PC-9 (cell line): ENCODE results near the gene KCTD7. TPM values are rescaled to one million over a fixed set of nuclear protein-coding genes. Genes with fewer than 3 reads are reported as not detected.
"Not testable (repeated sequence)": the region's sequence is repeated elsewhere in the genome, so short reads cannot be mapped to it uniquely, and the experiment has no call there.

ENCODE experiments used
- BruUV-seq: library from RNA; stranded (reverse); fragments of 400-500 nt; replicated peaks from 2 replicates; lab custom pipeline; 2021; lab: Mats Ljungman, UMichigan
- CTCF ChIA-PET: fragments of 300-600 bp; sonication (Branson Sonifier 250); formaldehyde crosslinking; loops from one replicate; lab custom pipeline; 2022; ENCODE audit warnings: antibody characterized with exemption; lab: Charles Lee
- POLR2A ChIA-PET: fragments of 300-600 bp; sonication (Branson Sonifier 250); formaldehyde crosslinking; loops from one replicate; lab custom pipeline; 2022; ENCODE audit warnings: antibody characterized with exemption; ENCODE audit not compliant: unreplicated experiment; lab: Charles Lee
- DNase-seq, 2 experiments: peaks; one replicate each; pipeline versions ENCODE4 v3.0.0 to v3.0.0-alpha.2; 2015 to 2022; ENCODE audit warnings: mixed read lengths in 1 of 2
- H2AFZ ChIP-seq: fragments of 200-600 bp; sonication (generic); 2 replicates; pipeline ENCODE4 v1.8.1; 2017; ENCODE audit warnings: antibody characterized with exemption
- H3F3A ChIP-seq: fragments of 200-600 bp; sonication (generic); 2 replicates; pipeline ENCODE4 v1.8.1; 2017; ENCODE audit warnings: antibody characterized with exemption, mild to moderate bottlenecking, low read depth; ENCODE audit not compliant: insufficient read depth
- H3K27ac ChIP-seq: fragments of 200-600 bp; sonication (generic); 2 replicates; pipeline ENCODE4 v1.6.1; 2016; ENCODE audit warnings: mixed run types
- H3K27me3 ChIP-seq: fragments of 200-600 bp; sonication (generic); 2 replicates; pipeline ENCODE4 v1.6.1; 2016; ENCODE audit warnings: low read depth, mixed run types; ENCODE audit not compliant: insufficient read depth
- H3K36me3 ChIP-seq: fragments of 200-600 bp; sonication (generic); 2 replicates; pipeline ENCODE4 v1.6.1; 2016; ENCODE audit warnings: low read depth, mixed run types
- H3K4me1 ChIP-seq: fragments of 200-600 bp; sonication (generic); replicated peaks from 2 replicates; pipeline ENCODE4 v1.6.1; 2016; ENCODE audit warnings: mixed run types; ENCODE audit not compliant: insufficient read depth
- H3K4me2 ChIP-seq: fragments of 200-600 bp; sonication (generic); 2 replicates; pipeline ENCODE4 v1.6.1; 2017; ENCODE audit warnings: mixed run types
- H3K4me3 ChIP-seq: fragments of 200-600 bp; sonication (generic); 2 replicates; pipeline ENCODE4 v1.6.1; 2016; ENCODE audit warnings: mixed run types
- H3K79me2 ChIP-seq: fragments of 200-600 bp; sonication (generic); 2 replicates; pipeline ENCODE4 v1.6.1; 2017; ENCODE audit warnings: low read depth, mixed run types
- H3K9me2 ChIP-seq: fragments of 200-600 bp; sonication (generic); 2 replicates; pipeline ENCODE4 v1.8.1; 2017; ENCODE audit warnings: mild to moderate bottlenecking; ENCODE audit not compliant: insufficient read depth
- H3K9me3 ChIP-seq: fragments of 200-600 bp; sonication (generic); 2 replicates; pipeline ENCODE4 v1.8.1; 2016; ENCODE audit warnings: low read depth; ENCODE audit not compliant: insufficient read depth
- H4K20me1 ChIP-seq: fragments of 200-600 bp; sonication (generic); 2 replicates; pipeline ENCODE4 v1.8.1; 2017; ENCODE audit not compliant: insufficient read depth
- EZH2 ChIP-seq: fragments of 200-600 bp; sonication (generic); IDR thresholded peaks from 2 replicates; pipeline ENCODE4 v1.8.0; 2017; ENCODE audit warnings: antibody characterized with exemption, low read depth
- intact Hi-C: fragments of 100-400 bp; cut with micrococcal nuclease; formaldehyde crosslinking; loops from one replicate; pipeline ENCODE4 v1.10.0; 2022; ENCODE audit not compliant: unreplicated experiment
- total RNA-seq: library from RNA; stranded (reverse); gene quantifications from 2 replicates; pipeline ENCODE4 v1.2.3, GENCODE V29; 2021
- TF ChIP-seq, protein P1 (sequence below): fragments of 200-600 bp; sonication (generic); conservative IDR thresholded peaks from 2 replicates; pipeline ENCODE4 v1.6.1; 2017; ENCODE audit warnings: mixed run types, antibody characterized with exemption, mild to moderate bottlenecking, moderate library complexity

KCTD7 gene
- total RNA-seq, 1 experiment from 2014 or later: 7.1 TPM

DNA sequence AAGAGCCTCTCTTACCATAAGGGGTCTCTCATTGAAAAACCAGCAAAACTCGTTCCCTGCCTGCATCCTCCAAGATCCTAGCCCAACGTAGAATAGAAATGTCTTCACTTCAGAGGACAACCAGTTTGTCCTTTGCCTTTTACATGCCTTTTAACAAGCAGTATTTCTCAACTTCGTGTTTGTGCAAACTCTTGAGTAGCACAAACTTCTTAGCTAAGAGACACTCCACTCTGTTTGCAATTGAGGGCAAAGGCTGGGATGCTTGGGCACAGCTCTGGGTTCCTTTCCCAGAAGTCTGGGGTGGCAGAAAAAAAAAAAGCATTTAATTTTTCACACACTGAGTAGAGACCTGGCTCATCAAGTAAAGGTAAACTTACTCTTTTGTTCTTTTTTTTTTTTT lies 19.5 kb upstream of the KCTD7 start:
- H4K20me1 ChIP-seq: no peaks in the 10 kb centered on the region
- no peak overlapping the region for H3K4me3 ChIP-seq
- no peaks in the 10 kb centered on the region for H3K4me1 ChIP-seq
- TF ChIP-seq, protein P1, sequence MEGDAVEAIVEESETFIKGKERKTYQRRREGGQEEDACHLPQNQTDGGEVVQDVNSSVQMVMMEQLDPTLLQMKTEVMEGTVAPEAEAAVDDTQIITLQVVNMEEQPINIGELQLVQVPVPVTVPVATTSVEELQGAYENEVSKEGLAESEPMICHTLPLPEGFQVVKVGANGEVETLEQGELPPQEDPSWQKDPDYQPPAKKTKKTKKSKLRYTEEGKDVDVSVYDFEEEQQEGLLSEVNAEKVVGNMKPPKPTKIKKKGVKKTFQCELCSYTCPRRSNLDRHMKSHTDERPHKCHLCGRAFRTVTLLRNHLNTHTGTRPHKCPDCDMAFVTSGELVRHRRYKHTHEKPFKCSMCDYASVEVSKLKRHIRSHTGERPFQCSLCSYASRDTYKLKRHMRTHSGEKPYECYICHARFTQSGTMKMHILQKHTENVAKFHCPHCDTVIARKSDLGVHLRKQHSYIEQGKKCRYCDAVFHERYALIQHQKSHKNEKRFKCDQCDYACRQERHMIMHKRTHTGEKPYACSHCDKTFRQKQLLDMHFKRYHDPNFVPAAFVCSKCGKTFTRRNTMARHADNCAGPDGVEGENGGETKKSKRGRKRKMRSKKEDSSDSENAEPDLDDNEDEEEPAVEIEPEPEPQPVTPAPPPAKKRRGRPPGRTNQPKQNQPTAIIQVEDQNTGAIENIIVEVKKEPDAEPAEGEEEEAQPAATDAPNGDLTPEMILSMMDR: no peak
- no peak for TF ChIP-seq EZH2
- H3K27ac ChIP-seq: no peak overlapping the region
- POLR2A ChIA-PET: no interaction called here
- no peak for DNase-seq
- H3K9me3 ChIP-seq: no peaks in the 10 kb centered on the region
- no peaks in the 10 kb centered on the region for H3K9me2 ChIP-seq
- no TSS peak for BruUV-seq
- no peaks in the 10 kb centered on the region for H3K36me3 ChIP-seq
- no peaks in the 10 kb centered on the region for H3K79me2 ChIP-seq
- H2AFZ ChIP-seq: no peak overlapping the region
- H3F3A ChIP-seq: no peaks in the 10 kb centered on the region
- intact Hi-C loops: no loop called here
- H3K27me3 ChIP-seq: no peaks in the 10 kb centered on the region
- CTCF ChIA-PET: no interaction called here
- H3K4me2 ChIP-seq: no peak overlapping the region

DNA sequence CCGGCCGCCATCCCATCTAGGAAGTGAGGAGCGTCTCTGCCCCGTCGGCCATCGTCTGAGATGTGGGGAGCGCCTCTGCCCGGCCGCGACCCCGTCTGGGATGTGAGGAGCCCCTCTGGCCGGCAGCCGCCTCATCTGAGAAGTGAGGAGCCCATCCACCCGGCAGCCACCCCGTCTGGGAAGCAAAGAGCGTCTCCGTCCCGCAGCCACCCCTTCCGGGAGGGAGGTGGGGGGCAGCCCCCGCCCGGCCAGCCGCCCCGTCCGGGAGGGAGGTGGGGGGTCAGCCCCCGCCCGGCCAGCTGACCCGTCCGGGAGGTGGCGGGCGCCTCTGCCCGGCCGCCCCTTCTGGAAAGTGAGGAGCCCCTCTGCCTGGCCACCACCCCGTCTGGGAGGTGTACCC lies 14.1 kb upstream of the KCTD7 start:
- H3K27me3 ChIP-seq, H3K36me3 ChIP-seq, H3K4me3 ChIP-seq, H4K20me1 ChIP-seq, intact Hi-C loops, DNase-seq, POLR2A ChIA-PET, CTCF ChIA-PET, H3K4me1 ChIP-seq, H3F3A ChIP-seq, BruUV-seq, H3K9me2 ChIP-seq, H3K79me2 ChIP-seq, H3K4me2 ChIP-seq, H3K9me3 ChIP-seq, H3K27ac ChIP-seq, H2AFZ ChIP-seq: not testable (repeated sequence)

DNA sequence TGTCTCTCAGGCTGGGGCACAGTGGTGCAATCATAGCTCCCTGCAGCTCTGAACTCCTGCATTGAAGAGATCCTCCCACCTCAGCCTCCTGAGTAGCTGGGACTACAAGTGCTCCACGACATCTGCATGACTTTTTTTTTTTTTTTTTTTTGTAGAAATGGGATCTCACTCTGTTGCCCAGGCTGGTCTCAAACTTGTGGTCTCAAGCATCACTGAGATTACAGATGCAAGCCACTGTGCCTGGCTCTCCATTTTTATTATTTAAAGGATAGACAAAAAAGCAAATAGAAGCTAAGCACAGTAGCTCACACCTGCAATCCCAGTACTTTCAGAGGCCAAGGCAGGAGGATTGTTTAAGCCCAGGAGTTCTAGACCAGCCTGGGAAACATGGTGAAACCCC lies 13.0 kb upstream of the KCTD7 start:
- H3K4me2 ChIP-seq: no peak overlapping the region
- no TSS peak for BruUV-seq

DNA sequence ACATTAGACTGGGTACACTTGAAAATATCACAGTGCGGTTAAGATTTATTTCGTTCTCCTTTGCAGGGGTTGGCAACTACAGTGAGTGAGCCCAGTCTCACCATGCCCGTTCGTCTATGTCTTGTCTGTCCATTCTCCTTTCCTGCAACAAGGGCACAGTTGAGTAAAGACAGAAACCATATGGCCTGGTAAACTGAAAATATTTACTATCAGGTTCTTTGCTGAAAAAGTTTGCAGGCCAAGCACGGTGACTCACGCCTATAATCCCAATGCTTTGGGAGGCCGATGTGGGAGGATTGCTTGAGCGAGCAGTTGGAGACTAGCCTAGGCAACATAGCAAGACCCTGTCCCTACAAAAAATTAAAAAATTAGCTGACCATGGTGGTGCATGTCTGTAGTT lies 11.4 kb upstream of the KCTD7 start:
- no peaks in the 10 kb centered on the region for H3F3A ChIP-seq
- no peak overlapping the region for H3K27ac ChIP-seq
- no peak for TF ChIP-seq EZH2
- TF ChIP-seq, protein P1: no peak
- no peak overlapping the region for H3K4me2 ChIP-seq
- no peaks in the 10 kb centered on the region for H3K4me1 ChIP-seq
- ChIA-PET POLR2A (no interaction called here), CTCF (no interaction called here)
- H4K20me1 ChIP-seq: no peaks in the 10 kb centered on the region
- H3K79me2 ChIP-seq: no peaks in the 10 kb centered on the region
- H2AFZ ChIP-seq: no peak overlapping the region
- H3K27me3 ChIP-seq: no peaks in the 10 kb centered on the region
- no TSS peak for BruUV-seq
- no peak for DNase-seq
- H3K9me3 ChIP-seq: no peaks in the 10 kb centered on the region
- no peaks in the 10 kb centered on the region for H3K9me2 ChIP-seq
- H3K36me3 ChIP-seq: no peaks in the 10 kb centered on the region
- intact Hi-C loops: no loop called here
- H3K4me3 ChIP-seq: no peak overlapping the region

More for the DNA sequence above, 13.0 kb upstream of the KCTD7 start:
- DNase-seq: no peak
- Histone ChIP-seq H3K4me3 (no peak overlapping the region), H3K36me3 (no peaks in the 10 kb centered on the region), H3K9me2 (no peaks in the 10 kb centered on the region), H2AFZ (no peak overlapping the region), H3K27me3 (no peaks in the 10 kb centered on the region), H3K79me2 (no peaks in the 10 kb centered on the region), H3K9me3 (no peaks in the 10 kb centered on the region), H3K4me1 (no peaks in the 10 kb centered on the region), H3F3A (no peaks in the 10 kb centered on the region), H4K20me1 (no peaks in the 10 kb centered on the region), H3K27ac (no peak overlapping the region)
- POLR2A ChIA-PET: no interaction called here
- TF ChIP-seq, protein P1: no peak
- TF ChIP-seq EZH2: no peak
- CTCF ChIA-PET: interaction anchor here (0.7 kb wide), 1 partner anchor 48 kb away, joined by 6 read pairs; no protein-coding TSS in a partner anchor
- intact Hi-C loops: no loop called here

DNA sequence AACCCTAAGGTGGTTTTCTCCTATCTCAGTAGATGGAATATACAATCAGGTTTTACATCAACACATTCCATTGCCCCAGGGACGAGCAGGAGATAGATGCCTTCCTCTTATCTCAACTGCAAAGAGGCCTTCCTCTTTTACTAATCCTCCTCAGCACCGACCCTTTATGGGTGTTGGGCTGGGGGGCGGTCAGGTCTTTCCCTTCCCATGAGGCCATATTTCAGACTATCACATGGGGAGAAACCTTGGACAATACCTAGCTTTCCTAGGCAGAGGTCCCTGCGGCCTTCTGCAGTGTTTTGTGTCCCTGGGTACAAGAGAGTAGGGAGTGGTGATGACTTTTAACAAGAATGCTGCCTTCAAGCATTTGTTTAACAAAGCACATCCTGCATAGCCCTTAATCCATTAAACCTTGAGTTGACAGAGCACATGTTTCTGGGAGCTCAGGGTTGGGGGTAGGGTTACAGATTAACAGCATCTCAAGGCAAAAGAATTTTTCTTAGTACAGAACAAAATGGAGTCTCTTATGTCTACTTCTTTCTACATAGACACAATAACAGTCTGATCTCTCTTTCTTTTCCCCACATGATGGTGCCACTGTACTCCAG lies 9.2 kb upstream of the KCTD7 start:
- BruUV-seq, intact Hi-C loops, H3K36me3 ChIP-seq, H4K20me1 ChIP-seq, CTCF ChIA-PET, H2AFZ ChIP-seq, H3K9me2 ChIP-seq, H3K4me1 ChIP-seq, H3F3A ChIP-seq, H3K9me3 ChIP-seq, H3K79me2 ChIP-seq, H3K4me3 ChIP-seq, H3K4me2 ChIP-seq, DNase-seq, POLR2A ChIA-PET, H3K27ac ChIP-seq, H3K27me3 ChIP-seq: not testable (repeated sequence)
